HUES6 (cell line): Measurements from ENCODE around the gene HOXA2.
A peak's percentile ranks its signal among the peaks of the same experiment; 100 is the strongest.

Source experiments
- H3K27ac ChIP-seq: 2 replicates; pipeline ENCODE4 v1.7.0; 2013; ENCODE audit warnings: low read depth, mild to moderate bottlenecking, low read length, inconsistent platforms
- H3K27me3 ChIP-seq: 2 replicates; pipeline ENCODE4 v1.6.1; 2013; ENCODE audit warnings: low read length; ENCODE audit not compliant: control insufficient read depth, insufficient read depth
- H3K36me3 ChIP-seq: 2 replicates; pipeline ENCODE4 v1.6.1; 2013; ENCODE audit warnings: low read length; ENCODE audit not compliant: control insufficient read depth, insufficient read depth
- H3K4me1 ChIP-seq: 2 replicates; pipeline ENCODE4 v1.6.1; 2013; ENCODE audit warnings: low read length; ENCODE audit not compliant: control insufficient read depth, insufficient read depth
- H3K4me3 ChIP-seq: 2 replicates; pipeline ENCODE4 v1.5.1; 2013; ENCODE audit warnings: low read depth, low read length
- H3K9ac ChIP-seq: one replicate; pipeline ENCODE4 v1.6.1; 2013; ENCODE audit warnings: mild to moderate bottlenecking, low read length
- H3K9me3 ChIP-seq: 2 replicates; pipeline ENCODE4 v1.6.1; 2013; ENCODE audit warnings: low read depth, low read length; ENCODE audit not compliant: control insufficient read depth, insufficient read depth

The HOXA2 gene

GRCh38 chr7:27122077-27122910, 19.8 kb upstream of the HOXA2 start:
- H3K9ac ChIP-seq, result peak overlapping the region; percentile 45
- H3K4me1 ChIP-seq, result peaks cover 23% of the 10 kb centered on the region; the same call in 1 of the 2 replicates
- H3K4me3 ChIP-seq, result peak overlapping the region; percentile 9; the same call in 1 of the 2 replicates
- no peaks in the 10 kb centered on the region for H3K36me3 ChIP-seq
- no peaks in the 10 kb centered on the region for H3K9me3 ChIP-seq
- peaks cover 100% of the 10 kb centered on the region for H3K27me3 ChIP-seq
- H3K27ac ChIP-seq, result no peak overlapping the region

GRCh38 chr7:27121684-27122076, 19.2 kb upstream of the HOXA2 start:
- H3K4me3 ChIP-seq, result peak overlapping the region; percentile 9; the same call in 1 of the 2 replicates
- peaks cover 23% of the 10 kb centered on the region; the same call in 1 of the 2 replicates for H3K4me1 ChIP-seq

GRCh38 chr7:27119412-27119911, 17.0 kb upstream of the HOXA2 start:
- H3K4me3 ChIP-seq, result no peak overlapping the region
- no peaks in the 10 kb centered on the region for H3K9me3 ChIP-seq
- peaks cover 27% of the 10 kb centered on the region; the same call in 1 of the 2 replicates for H3K4me1 ChIP-seq
- H3K36me3 ChIP-seq, result no peaks in the 10 kb centered on the region
- peaks cover 100% of the 10 kb centered on the region for H3K27me3 ChIP-seq
- no peak overlapping the region for H3K27ac ChIP-seq
- H3K9ac ChIP-seq, result peak overlapping the region; percentile 30

More at GRCh38 chr7:27121684-27122076, 19.2 kb upstream of the HOXA2 start:
- H3K9me3 ChIP-seq, result no peaks in the 10 kb centered on the region
- no peaks in the 10 kb centered on the region for H3K36me3 ChIP-seq
- H3K27me3 ChIP-seq, result peaks cover 100% of the 10 kb centered on the region
- peak overlapping the region; percentile 30 for H3K9ac ChIP-seq
- H3K27ac ChIP-seq, result no peak overlapping the region

GRCh38 chr7:27118580-27118979, 16.1 kb upstream of the HOXA2 start:
- Histone ChIP-seq H3K9me3 (no peaks in the 10 kb centered on the region), H3K9ac (peak overlapping the region; percentile 47), H3K27ac (no peak overlapping the region), H3K4me3 (peak overlapping the region; percentile 47; the same call in 1 of the 2 replicates), H3K4me1 (peaks cover 27% of the 10 kb centered on the region; the same call in 1 of the 2 replicates), H3K36me3 (no peaks in the 10 kb centered on the region), H3K27me3 (peaks cover 98% of the 10 kb centered on the region)

- Histone ChIP-seq H3K4me1 (peaks cover 25% of the 10 kb centered on the region; the same call in 1 of the 2 replicates), H3K9ac (peak overlapping the region; percentile 47), H3K27ac (no peak overlapping the region), H3K27me3 (peaks cover 98% of the 10 kb centered on the region), H3K4me3 (peak overlapping the region; percentile 47; the same call in 1 of the 2 replicates), H3K9me3 (no peaks in the 10 kb centered on the region), H3K36me3 (no peaks in the 10 kb centered on the region)
These were observed 15.5 kb upstream of the HOXA2 start for GRCh38 chr7:27117887-27118491.

GRCh38 chr7:27116962-27117886, 14.7 kb upstream of the HOXA2 start:
- Histone ChIP-seq H3K27me3 (peaks cover 98% of the 10 kb centered on the region), H3K4me1 (peaks cover 20% of the 10 kb centered on the region; the same call in 1 of the 2 replicates), H3K9ac (peak overlapping the region; percentile 56), H3K36me3 (no peaks in the 10 kb centered on the region), H3K4me3 (peak overlapping the region; percentile 47; the same call in 1 of the 2 replicates), H3K9me3 (no peaks in the 10 kb centered on the region), H3K27ac (no peak overlapping the region)

GRCh38 chr7:27116031-27116961, 13.8 kb upstream of the HOXA2 start:
- H3K9ac ChIP-seq, result peak overlapping the region; percentile 79
- no peak overlapping the region for H3K27ac ChIP-seq
- H3K27me3 ChIP-seq, result peaks cover 98% of the 10 kb centered on the region
- H3K4me3 ChIP-seq, result peak overlapping the region; percentile 47; the same call in 1 of the 2 replicates
- no peaks in the 10 kb centered on the region for H3K9me3 ChIP-seq
- no peaks in the 10 kb centered on the region for H3K36me3 ChIP-seq
- H3K4me1 ChIP-seq, result peaks cover 18% of the 10 kb centered on the region; the same call in 1 of the 2 replicates

GRCh38 chr7:27115221-27116026, 12.9 kb upstream of the HOXA2 start:
- H3K27me3 ChIP-seq, result peaks cover 98% of the 10 kb centered on the region

GRCh38 chr7:27114881-27115220, 12.4 kb upstream of the HOXA2 start:
- H3K9ac ChIP-seq, result no peak overlapping the region

More at GRCh38 chr7:27115221-27116026, 12.9 kb upstream of the HOXA2 start:
- no peak overlapping the region for H3K27ac ChIP-seq
- H3K36me3 ChIP-seq, result no peaks in the 10 kb centered on the region
- H3K4me3 ChIP-seq, result peak overlapping the region; percentile 47
- peaks cover 19% of the 10 kb centered on the region; the same call in 1 of the 2 replicates for H3K4me1 ChIP-seq
- H3K9me3 ChIP-seq, result no peaks in the 10 kb centered on the region
- H3K9ac ChIP-seq, result peak overlapping the region; percentile 79

More at GRCh38 chr7:27114881-27115220, 12.4 kb upstream of the HOXA2 start:
- Histone ChIP-seq H3K4me1 (peaks cover 21% of the 10 kb centered on the region; the same call in 1 of the 2 replicates), H3K27me3 (peaks cover 98% of the 10 kb centered on the region), H3K4me3 (peak overlapping the region; percentile 24; the same call in 1 of the 2 replicates), H3K36me3 (no peaks in the 10 kb centered on the region), H3K9me3 (no peaks in the 10 kb centered on the region), H3K27ac (no peak overlapping the region)
